GM18502 (cell line): ENCODE data around the gene DNAH17.

Source experiments
- ATAC-seq: cut with Tn5 transposase; IDR thresholded peaks from one replicate; pipeline ENCODE4 v1.9.1; 2021; ENCODE audit warnings: mild to moderate bottlenecking; ENCODE audit not compliant: unreplicated experiment, poor library complexity

The DNAH17 gene

DNA sequence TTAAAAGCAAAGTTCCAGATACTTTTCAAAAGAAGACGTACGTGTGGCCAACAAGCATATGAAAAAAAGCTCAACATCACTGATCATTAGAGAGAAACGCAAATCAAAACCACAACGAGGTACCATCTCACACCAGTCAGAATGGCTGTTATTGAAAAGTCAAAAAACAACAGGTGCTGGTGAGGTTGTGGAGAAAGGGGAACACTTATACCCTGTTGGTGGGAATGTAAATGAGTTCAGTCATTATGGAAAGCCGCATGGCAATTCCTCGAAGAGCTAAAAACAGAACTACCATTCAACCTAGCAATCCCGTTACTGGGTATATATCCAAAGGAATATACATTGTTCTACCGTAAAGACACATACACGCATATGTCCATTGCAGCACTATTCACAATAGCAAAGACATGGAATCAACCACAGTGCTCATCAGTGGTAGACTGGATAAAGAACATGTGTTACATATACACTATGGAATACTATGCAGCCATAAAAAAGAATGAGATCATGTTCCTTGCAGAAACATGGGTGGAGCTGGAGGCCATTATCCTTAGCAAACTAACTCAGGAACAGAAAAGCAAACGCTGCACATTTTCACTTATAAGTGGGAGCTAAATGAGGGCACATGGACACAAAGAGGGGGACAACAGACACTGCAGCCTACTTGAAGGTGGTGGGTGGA, 31.1 kb upstream of the DNAH17 start:
- no peak for ATAC-seq

DNA sequence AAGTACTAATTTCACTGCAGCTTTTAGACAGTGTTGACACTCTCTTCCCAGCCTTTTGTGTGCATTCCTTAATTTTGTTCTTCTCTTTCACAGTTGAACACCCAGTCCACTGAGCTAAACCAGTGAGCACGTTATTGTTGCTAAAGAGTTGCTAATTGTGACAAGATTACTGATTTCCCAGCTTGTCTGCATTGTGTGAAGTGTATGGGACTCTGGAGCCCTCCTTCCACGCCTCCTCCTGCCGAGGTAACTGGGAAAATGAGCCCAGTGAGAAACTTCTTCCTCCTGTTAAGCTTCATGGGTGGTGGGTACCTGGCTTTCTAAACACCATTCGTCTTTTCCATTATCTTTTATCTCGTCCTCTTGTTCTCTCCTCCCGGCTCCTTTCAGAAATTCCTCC, 29.8 kb upstream of the DNAH17 start:
- no peak for ATAC-seq

DNA sequence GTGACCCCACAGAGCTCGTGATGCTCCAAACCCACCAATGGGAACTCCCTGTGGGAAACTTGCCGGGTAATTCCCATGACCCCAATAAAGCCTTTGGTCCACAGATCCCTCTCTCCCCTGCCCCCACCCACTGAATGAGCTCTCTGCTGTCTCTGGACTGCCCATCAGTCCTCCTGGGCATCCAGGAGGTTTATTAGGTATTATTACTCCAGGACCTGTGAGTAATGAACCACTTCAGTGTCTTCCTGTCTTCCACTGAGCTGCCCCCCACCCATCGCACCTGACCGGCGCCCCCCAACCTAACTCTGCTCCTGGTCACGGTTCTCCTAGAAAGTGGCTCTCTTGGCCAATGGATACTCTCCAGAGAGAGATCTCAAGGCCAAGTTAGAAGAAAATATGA, 28.7 kb upstream of the DNAH17 start:
- no peak for ATAC-seq

DNA sequence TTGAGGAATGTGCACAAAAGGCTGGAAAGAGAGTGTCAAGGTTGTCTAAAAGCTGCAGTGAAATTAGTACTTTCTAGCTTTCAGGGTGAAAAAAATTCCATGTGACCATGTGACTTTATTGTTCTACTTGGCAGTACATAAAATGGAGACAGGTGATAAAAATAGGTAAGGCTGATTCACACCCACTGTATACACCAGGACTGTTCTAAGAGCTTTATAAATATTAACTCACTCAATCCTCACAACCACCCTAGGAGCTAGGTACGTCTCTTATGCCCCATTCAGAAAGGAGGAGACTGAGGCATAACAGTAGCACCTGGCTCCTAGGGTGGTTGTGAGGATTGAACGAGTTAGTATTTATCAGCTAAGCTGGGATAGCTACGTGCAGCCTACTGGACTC, 28.2 kb upstream of the DNAH17 start:
- no peak for ATAC-seq

DNA sequence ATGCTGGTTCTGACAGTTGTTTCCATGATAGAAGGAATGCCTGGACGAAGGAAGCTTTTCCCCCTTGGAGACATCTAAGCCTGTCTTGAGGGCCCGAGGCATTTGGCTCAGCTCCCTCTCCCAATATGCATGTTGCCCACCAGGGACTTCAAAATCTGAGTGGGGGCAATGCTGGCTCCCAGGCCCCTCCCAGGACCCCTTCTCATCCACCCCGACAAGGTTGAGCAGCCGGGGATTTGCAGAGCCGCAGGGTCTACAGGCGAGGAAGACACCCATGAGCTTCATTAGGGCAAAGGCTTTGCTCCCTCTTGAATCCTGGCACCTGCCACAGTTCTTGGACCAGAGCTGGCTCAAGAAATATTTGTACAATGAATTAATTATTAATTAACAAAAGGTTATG, 25.1 kb upstream of the DNAH17 start:
- ATAC-seq: no peak

DNA sequence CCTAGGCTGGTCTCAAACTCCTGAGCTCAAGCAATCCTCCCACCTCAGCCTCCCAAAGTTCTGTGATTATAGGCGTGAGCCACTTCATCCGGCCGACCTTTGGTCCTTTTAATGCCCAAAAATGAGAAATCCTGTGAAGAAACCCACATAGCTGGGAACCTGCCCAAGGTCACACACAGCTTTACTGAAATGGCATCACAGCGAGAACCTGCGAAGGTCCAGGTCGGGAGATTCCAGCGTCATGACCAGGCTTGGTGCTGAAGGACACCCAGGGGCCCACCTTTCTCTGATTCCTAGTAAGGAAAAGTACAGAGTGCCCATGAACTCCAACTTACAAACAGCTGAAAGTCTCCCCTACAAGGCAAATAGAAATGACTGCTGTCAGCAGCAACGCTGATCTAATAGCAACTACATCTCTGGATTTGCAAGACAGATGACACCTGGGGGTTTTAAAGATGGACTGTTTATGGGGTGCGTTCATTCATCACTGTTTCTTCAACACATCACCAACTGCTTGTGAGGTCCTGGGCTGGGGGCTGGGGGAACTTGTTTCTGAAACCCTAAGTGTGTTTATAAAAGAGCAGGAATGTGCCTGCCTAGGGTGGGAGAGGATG, 24.5 kb upstream of the DNAH17 start:
- ATAC-seq: no peak

DNA sequence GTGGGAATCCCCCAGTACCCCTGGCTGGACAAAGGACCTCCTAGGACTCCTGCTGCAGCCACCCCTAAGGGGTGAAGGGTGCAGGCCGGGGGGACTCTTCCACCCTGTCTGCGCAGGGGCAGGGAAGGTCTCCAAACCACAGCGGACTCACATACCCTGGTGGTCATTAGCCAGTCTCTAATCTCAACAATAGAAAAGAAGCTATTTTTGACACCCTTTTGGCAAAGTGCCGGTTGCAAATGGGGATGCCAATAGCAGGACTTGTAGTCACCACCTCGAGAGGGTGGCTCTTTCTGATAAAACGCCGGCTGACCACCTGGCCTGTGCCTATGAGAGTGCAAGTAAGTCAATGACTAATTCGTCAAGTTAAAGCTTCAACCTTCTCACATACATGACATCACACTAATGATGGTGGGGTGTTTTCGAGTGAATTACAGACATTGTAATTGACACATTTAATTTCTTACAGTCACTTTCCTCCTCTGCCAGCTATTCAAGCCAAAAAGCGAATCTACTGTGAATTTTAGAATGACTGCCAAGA, 23.1 kb upstream of the DNAH17 start:
- ATAC-seq: no peak

DNA sequence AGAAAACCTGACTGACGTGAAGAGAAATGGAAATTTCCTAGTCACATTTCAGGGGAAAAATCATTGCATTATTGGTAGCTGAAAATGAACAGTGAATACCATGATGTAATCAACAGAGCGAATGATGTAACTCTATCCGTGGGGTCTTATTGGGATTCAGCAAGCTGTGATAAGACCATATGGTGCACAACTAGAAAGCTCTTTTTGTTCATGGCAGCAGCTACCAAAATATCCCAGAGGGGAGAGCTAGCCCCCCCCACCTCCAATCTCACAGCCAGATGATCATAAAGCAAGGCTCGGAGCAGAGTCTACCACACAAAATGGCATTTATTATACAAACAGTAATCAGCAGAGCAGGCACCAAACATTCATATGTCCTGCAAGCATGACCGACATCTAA, 22.2 kb upstream of the DNAH17 start:
- no peak for ATAC-seq

DNA sequence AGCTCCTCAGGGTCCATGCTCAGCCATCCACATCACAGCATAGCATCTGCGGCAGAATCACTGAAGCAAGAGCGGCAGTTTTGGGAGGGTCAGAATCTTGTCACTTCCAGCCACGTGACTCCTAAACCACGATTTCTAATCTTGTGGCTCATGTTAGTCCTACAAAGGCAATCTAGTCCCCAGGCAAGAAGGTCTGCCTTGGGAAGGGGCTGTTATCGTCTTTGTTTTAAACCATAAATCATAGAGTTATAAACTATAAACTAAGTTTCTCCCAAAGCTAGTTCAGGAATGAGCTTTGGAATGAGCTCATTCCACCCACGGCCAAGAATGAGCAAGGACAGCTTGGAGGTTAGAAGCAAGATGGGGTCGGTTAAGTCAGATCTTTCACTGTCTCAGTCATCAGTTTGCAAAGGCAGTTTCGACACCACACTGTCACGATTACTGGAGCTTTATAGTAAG, 20.8 kb upstream of the DNAH17 start:
- ATAC-seq: no peak

DNA sequence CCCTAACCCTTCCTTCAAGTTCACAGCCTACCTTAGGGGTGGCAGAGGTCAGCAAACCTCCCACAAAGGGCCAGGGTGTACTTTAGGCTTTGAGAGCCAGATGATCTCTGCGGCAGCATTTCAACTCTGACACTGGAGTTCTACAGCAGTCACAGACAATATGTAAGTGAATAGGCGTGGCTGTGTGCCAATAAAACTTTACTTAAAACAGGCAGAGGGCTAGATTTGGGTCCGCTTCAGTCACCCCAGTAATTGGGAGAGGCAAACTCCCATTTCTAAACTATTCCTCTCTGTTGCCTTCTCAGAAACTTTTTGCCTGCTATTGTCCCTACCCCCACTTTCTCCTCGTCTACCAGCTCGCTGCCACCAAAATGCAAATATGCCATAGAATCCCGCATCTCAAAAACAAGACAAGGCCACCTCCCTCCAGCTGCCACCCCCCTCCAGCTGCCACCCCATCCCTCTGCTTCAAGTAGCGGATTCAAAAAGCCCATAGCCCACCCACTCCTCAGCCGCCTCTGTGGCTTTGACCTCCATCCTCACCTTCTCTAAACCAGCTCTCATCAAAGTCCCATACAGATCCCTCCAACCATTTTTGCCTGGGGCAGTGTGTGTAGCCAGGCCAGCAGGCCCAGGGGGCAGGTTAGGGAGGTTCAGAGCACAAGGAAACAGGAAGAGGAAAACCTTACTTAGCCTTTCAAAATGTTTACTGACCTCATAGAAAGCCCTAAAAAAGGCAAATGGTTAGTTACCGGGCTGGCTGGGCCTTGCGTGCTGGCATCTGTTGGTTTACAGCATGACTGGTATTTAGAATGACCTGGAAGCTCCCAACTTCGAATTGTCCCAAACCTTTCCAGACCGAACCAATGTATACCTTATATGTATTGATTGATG, 19.9 kb upstream of the DNAH17 start:
- ATAC-seq: no peak

DNA sequence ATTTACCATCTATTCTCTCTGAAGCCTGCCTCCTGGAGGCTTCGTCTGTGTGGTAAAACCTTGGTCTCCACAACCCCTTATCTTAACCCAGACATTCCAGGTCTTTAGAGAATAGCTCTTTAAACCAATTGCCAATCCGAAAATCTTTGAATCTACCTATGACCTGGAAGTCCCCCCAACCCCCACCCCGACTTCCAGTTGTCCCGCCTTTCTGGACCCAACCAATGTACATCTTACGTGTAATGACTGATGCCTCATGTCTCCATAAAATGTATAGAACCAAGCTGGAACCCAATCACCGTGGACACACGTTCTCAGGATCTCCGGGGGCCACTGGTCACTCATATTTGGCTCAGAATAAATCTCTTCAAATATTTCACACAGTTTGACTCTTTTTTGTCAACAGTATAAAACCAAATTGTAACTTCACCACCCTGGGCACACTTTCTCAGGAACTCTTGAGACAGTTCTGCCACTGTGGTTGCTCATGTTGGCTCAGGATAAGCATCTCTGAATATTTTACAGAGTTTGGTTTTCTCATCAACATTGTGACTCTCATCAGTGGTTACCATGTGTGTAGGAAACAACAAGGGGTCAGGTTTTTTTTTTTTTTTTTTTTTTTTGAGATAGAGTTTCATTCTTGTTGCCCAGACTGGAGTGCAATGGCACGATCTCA, 18.1 kb upstream of the DNAH17 start:
- ATAC-seq: no peak

DNA sequence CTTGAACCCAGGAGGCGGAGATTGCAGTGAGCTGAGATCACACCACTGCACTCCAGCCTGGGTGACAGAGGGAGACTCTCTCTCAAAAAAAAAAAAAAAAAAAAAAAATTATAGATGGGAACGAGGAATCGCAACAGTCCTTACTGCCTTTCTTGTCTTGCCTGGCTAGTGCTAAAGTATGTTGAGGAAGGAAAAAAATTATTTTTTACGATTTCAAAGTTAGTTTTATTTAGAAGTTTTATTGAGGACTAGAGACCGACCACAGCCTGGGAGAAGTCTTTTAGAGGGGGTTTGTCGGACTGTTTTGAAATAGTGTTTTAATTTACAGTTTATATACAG, 15.8 kb upstream of the DNAH17 start:
- ATAC-seq: no peak

DNA sequence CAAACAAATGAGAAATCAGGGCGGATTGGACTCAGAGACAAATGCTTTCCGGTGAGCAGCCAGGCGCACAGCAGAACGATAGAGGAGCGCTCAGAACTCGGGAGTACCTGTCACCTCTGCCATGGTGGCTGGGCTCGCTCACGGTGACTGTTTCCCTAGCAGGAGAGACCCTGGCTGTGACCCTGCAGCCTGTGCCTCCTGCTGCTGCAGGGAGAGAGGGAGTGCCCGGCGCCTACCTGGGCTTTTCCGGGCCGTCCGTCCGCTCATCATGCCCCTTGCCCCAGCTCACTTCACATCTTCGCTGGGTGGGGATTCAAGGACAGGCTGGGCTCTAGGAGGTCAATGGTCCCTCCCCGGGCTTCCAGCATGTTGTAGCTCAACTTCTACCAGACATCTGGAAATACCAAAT, 14.1 kb upstream of the DNAH17 start:
- no peak for ATAC-seq

DNA sequence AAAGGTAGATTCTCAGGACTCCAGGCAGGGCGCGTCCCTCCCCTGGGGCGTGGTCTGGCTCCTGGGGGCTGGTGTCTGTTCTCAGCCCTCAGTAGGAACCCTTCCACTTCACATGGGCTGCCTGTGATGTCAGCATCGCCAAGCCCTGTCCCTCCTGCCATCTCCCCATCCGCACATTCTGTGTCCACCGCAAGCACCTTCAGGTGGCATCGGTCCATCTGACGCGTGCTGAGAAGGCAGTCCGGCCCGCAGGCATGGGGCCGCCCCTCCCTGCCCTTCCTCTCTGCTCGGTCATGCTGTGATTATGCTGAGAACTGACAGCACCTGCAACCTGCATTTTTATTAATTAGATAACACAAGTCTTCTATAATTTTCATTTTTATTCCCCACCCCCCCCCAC, 12.7 kb upstream of the DNAH17 start:
- ATAC-seq: no peak

DNA sequence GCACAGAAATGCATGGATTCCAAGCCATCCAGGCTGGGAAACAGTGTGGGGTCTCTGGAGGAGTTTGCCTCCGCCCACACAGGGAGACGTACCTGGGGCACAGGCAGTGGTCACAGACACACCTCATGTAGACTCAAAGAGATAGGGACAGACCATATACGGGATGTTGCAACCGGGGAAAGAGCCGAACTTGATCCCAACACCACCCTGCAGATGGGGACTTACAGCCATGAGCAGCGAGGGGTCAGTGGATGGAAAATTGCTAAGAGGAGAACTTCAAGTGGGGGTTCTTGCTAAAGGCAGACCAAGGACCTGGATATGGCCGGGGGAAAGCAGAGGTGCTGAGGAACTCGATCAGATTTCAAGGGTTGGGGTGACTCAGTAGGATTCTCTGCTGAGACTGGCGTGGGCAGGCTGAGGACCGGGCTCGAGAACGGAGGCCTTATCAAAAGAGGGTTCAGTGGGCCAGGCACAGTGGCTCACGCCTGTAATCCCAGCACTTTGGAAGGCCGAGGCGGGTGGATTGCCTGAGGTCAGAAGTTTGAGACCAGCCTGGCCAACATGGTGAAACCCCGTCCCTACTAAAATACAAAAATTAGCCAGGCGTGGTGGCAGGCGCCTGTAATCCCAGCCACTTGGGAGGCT, 12.0 kb upstream of the DNAH17 start:
- no peak for ATAC-seq

DNA sequence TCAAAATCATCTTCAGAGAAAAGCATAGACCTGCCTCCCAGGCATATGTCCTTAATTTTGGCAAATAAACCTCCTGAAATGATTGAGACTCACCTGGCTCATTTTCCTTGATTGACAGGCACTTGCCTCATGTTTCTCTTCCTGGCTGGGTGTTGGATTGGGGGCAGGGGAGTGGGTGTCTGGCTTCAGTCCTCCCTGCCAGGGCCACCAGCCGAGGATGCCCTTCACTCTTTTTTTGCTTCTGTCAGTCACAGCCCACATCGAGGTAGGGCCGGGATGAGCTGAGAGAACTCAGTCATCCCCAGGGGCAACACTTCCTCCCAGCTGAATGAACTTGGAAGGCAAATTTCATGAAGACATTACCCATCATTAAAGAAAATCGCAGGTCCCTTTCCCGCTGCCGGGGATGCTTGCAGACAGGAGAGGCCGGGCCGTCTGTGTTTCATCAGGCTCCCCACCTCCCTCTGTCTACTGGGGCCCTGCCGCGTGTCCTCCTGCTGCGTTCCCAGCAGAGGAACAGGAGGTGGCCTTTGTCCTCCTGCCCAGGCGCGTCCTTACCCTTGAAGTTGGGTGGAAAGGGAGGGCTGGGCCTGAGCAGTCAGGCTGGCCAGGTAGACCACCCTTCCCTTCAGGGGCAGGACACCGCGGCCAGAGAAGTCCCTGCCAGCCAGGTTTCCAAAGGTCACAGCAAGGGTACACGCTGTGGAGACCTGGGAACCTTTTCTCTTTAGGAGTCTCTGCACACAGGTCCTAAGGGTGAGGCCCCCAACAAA, 11.2 kb upstream of the DNAH17 start:
- ATAC-seq: no peak

DNA sequence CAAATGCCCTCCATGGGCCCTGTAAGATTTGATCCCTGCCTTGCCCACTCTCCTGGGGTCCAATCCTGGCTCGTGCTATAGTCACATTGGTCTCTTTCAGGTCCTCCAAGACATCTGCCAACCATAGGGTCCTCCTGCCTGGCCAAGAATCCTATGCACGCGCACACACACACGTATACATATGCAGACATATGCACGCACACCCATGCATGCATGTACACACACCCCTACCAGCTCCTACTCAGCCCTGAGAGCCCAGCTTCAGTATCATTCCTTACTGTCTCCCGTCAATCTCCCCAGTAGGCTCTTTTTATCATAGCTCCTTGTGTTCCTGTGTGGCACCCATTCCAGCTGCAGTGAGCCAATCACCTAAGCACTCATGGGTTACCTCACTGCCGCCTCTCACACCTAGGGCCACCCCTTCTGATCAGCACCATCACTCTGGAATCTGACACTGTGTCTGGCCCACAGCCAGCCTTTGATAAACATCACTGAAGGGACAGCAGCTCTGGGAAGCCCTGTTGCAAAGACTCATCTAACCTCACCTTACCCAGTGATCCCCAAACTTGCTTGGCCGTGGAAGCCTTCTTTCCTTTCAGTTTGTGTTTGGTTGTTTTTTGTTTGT, 7.9 kb upstream of the DNAH17 start:
- ATAC-seq: no peak

DNA sequence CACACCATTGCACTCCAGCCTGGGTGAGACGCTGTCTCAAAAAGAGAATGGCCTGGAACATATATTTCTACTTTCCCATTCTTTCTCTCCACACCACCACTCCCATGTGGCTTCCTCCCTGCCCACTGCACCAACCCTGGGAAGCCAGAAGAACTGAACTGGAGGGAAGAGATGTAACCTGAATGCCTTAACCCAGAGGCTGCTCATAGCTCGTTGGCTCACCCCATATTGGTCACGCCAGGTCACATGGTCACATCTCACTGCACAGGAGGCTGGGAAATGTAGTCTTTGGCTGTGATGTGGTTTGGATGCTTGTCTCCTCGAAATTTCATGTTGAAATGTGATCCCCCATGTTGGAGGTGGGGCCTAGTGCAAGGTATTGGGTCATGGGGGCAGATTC, 5.9 kb upstream of the DNAH17 start:
- ATAC-seq: no peak

DNA sequence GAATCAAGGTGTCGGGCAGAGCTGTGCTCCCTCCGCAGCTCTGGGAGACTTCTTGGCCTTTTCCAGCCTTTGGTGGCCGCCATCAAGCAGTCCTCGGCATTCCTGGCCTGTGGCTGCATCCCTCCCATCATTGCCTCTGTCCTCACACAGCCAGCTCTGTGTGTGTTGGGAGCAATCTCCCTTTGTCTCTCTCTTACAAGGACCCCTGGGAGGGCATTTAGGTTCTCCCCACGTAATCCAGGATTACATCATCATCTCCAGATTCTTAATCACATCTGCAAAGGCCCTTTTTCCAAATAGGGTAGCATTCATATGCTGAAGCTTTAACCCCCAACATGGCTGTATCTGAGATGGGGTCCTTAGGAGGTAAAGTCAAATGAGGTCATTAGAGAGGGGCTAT, 4.1 kb upstream of the DNAH17 start:
- ATAC-seq: no peak
